Epidermal melanocyte (primary cell): ENCODE results near the gene CAPN14.

Experiments
- DNase-seq: peaks from one replicate; pipeline ENCODE4 v3.0.0; 2011; ENCODE audit warnings: low spot score; ENCODE audit not compliant: insufficient read length

CAPN14 gene

DNA sequence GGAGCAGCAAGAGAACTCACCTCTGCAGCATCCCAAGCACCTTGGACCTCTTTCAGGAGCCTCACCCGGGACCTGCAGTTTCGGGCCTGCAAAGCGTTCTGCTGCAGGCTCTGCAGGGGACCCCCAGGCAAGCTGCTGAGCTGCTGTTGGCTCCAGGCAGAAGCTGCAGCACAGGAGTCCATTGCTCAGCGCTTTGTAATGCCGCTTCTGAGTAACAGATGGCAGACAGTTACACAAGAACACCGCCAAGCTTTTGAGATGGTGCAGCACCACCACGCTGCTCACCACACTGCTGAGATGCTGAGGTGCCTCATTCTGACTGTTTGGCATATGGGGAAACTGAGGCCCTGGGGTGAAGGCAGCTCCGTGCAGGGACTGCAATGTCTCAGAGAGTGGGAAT lies 77.2 kb downstream of the CAPN14 start:
- DNase-seq, result no peak

DNA sequence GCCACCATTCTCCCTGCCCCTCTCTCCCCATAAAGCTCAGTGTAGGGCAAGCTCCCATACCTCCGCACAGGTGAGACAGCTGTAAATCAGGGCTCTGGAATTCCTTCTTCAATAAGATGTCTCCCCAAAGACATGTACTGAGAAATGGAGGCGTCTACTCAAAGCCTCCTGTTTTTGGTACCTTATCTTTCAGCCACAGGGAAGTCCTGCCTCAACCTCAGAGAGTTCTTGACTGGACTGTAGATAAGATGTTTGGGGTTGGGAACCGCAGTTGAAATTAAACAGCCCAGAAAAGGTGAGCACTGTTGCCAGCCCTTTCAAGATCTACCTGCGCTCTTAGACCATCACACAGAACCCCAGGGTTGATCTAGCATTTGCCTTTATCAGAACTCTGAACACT lies 77.6 kb downstream of the CAPN14 start:
- DNase-seq, result no peak

DNA sequence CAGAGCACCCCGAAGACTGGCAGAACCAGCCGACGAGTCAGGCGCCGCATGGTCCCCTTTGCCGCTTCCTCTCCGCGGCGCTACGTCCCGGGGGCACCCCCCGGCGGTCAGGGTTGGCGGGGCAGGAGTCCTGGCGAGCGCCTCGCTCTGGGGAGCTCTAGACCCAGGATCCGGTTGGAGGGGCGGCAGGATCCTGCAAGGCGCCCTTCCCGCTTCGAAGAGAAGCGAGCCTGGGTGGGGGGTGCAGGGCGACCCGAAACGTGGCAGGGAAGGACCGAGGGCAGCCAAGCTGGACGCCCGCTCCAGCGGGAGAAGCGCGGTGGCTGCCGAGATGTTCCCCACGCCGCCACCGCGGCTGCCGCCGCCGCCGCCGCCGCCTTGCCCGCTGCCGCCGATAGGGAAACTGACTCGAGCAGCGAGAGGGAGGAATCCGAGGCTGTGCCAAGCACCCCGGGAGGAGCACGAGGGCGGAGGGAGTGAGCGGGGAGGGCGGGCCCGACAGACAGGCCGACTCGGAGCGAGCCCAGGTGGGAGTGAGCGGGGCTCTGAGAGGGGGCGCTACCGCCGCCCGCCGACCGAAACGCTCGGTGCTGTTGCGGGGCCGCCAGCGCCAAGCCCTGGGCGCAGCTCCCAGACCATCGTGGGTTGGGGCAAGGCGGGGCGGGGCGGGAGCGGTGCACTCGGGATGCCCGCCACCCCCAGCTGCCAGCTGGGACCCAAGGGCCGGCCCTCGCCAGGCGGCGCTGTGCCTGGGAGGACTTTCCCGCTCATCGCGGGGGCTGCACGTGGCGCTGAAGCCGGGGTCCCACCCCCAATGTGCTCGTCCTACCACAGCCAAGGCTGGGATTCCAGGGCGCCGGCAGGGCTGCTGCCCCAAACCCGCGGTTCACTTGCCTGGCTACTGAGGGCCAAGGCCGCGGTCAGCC lies 79.0 kb downstream of the CAPN14 start, which contains the start of gene GALNT14:
Gene GALNT14 (minus strand): TSS at position 404 of the 926 bp plus-strand sequence. CDS start 354 bp downstream, at position 50.
- DNase-seq, result peak; percentile 58

DNA sequence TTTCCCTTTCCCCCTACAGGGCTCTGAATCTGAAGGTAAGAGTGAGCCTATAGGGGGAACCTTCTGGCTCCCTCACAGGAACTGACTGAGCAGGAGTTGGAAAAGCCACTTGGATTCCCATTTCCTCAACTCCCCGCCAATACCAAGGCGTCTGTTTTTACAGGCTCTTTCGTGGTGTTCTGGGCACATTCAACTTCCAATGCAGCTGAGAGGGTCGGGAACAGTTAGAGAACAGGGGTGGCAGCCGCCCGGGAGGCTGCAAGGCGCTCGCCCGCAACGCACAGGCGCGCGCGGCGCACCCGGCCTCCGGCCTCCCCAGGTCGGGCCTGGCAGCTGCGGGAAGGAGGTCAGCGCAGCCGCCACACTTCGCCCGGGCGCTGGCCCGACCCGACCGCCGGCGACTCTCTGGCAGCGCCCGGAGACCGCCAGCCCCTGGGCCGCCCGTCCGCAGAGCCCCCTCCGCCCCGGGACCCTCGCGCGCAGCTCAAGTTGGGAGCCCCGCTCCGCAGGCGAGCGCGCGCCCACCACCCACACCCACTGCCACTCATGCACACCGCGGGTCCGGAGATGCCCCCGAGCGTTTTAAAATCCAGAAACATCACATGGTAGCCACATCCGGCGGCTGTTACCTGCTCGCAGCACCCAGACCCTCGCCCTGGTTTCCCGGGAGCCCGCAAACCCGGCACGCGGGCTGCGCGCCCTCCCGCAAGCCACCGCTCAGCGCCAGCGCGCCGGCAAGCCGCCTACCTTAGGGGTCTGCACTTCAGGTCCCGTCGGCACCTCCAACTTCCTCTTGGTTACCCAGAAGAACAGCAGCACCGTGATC lies 79.9 kb downstream of the CAPN14 start:
- no peak for DNase-seq

DNA sequence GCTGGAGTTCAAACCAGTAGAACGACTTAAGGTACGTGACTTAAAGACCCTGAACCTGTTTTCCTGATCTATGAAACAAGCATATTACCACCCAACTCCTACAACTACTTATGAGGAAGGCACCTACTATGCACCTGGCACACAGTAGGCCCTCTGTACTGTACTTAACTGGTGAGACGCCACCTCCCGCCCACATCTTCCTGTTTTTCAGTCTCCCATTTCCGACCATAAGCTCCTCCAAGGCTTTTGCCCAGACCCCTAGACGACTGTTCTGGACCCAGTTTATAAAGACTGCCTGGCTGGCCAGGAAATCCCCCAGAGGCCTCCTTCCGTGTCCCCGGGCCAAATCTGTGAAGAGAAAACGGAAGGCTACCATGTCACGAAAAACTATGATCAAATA lies 80.6 kb downstream of the CAPN14 start:
- no peak for DNase-seq

DNA sequence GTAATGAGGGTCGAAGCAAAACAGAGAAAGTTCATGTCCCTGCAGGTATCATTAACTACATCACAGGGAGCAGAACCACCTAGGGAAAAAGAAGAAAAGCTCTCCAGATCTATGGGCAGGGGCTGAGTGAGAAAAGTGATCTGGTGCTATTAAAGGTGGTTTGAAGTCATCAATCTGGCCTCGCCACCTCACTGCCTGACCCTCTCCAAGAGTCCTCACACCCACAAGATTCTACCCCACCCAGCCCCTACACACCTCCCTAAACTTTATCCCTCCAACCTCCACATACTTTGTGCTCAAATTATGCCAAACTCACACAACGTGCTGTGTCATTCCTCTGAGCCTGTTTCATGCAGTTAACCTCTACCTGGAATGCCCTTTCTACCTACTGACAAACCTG lies 81.3 kb downstream of the CAPN14 start:
- no peak for DNase-seq

DNA sequence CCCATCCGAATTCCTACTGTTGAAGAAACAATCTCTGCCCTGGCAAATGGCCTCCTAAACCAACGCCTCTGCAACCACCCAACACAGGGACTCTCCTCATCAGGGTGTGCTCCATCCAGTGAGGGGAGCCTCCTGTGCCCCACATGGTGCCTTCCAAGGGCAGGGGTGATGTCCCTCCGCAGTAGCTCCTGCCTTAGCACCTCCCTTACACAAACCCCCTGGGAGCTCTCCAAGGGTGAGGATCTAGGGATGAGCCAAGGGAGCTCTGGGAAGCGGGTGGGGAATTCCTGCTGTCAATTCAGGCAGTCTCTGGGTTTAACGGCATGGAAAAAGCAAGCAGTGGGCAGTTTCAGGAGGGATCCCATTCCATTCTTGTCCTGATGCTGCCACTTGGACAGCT lies 82.8 kb downstream of the CAPN14 start:
- no peak for DNase-seq

DNA sequence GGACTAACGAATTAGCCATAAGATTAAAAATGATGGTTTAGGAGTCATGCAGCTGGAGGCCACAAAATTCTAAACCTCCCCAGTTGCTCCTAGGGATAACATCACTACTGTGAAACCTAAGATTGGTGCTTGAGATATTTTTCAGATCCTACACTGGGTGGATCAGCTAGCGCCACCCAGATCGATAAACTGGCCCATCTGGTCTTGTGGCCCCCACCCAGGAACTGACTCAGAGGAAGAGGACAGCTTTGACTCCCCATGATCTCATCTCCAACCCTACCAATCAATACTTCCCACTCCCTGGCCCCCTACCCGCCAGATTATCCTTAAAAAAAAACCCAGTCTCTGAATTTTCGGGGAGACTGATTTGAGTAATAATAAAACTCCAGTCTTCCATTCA lies 84.5 kb downstream of the CAPN14 start:
- DNase-seq, result no peak

DNA sequence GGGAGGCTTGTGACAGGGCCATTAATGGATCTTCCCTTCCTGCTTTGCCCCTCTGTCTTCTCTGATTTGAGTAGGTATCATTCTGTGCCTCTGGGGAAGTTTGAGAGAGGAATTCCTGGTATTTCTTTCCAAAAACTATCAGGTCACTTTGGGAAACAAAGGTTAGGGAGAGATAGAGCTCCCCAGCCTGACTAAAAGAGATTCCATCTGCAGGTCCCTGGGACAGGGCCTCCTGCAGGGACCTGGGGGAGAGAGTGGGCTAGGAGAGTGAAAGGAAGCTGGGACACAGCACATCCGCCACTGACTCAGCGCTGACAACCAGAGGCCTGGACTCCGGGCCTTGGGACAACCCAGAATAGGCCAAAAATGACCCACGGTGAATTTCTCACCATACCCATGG lies 85.4 kb downstream of the CAPN14 start:
- no peak for DNase-seq

DNA sequence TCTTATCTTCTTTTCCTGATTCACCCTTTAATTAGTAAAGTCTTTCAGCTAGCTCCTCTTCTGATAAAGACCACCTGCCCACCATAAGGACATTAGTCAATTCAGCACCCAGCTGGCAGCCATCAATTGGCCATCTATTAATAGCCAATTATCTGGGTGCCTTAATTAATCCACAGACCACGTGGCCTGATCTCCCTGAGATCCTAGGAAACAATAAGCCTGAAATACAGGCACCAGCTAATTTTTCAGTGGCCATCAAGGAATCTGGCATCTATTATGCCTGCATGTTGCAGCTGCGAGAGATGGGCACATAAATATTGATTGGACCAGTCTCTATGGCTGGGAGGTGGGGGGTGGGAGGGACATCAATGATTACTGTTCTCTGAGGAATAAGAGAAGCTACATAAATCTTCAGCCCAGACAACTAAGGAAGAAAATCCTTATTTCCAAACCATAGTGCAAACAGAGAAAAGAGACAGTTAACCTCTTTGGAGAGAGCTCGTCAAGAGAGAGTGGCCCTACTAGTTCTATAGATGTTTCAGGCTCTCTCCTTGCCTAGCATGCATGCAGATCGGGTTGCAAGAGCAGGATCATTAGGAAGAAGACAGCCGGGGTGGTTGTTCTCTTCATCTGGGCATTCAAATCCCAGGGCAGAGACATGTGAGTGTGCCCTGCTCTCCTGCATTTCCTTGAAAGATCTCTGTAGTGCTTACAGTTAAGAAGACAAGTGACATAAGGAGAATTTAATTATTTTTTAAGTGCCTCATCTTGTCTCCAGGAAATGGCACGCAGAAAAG lies 87.7 kb downstream of the CAPN14 start:
- no peak for DNase-seq

DNA sequence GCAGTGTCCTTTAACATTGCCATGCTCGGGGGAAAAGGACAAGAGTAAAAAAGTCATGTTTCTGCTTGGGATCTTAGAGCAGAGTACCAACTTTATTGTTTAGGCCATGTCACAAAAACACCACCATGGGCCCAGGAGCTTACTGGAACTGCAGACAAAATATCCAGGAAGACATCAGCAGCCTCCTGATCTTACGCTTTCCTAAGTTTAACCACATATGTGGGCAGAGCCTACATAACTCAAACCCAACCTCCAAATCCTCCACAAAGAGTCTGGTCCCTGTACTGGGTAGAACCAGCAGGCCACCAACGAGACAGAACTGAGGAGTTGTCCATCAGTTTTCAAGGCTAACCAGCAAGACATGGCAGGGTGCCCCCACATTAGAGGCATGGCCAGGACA lies 89.4 kb downstream of the CAPN14 start:
- no peak for DNase-seq

DNA sequence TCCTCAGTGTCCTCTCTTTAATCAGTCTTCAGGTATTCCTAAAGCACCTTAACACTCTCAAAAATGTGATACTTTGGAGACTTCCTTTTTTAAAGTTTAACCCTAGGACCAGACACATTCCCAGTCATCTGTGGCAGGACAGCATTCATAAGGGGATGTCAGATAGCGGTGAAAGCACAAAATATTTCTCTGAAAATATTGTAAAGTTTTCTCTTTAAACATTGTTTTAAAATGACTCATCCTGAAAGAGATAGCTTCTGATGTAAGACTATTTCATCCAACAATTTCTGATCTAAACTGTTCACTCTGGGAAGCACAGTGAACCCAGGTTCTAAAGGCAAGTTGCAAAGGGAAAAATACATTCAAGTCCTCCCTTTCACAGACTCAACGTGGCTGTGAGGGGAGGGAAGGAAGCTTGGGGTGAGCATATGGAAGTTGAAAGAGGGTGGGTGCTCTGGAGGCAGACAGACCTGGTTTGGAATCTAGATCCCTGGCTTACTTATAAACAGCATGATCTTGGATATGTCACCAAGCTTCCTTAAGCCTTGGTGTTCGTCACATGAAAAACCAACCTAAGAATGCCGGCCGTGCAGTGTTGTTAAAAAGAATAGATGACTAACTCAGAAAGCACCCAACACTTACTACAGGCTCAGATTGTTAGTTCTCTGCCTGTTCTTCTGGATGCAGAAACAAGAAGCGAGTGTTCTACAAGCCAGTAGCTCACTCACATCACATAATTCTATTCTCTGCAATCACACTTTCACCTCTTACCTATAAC lies 91.2 kb downstream of the CAPN14 start:
- DNase-seq, result no peak

DNA sequence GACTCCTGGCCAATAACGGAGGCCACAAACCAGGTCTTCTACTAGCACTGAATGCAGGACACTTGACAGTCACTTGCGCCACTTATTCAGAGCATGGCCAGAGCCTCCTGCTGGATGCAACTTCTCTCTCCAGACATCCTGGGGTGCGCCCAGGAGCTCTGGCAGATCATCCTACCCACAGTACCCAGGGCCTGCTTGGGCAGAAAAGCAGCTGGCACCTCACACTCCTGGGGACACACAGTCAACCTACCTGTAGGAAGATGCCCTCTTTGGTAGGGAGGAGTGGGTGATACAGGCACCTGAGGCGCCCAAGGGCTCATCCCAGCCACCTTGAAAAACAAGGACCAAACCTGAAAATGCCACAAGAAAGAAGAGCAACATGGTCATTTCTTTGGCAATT lies 92.4 kb downstream of the CAPN14 start:
- no peak for DNase-seq
